ENCODE measurements around the gene CDYL.

Gene CDYL

DNA sequence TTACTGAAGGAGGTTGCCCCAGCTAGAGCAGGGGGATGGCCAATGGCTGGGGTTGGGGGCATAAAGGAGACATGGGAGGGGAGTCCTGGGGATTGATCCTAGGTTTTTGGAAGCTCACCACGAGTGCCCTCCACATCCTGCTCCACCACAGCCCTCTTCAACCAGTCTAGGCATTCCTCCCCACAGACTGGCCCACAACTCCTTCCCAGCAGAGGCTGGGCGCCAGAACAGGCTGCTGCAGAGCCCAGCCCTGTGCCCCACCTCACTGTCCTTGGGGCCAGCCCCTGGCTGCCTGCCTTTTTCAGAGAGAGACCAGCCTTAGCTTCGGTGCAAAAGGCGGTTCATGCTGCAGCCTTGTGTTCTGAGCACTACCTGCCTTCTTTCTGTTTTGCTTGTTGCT is 211.2 kb downstream of the CDYL start:
- no peaks in the 10 kb centered on the region for H4K20me1 ChIP-seq (ENCODE audit: insufficient read depth, low read length)
- no peak overlapping the region for H3K9ac ChIP-seq (ENCODE audit: low read length)
- H3K4me2 ChIP-seq (ENCODE audit: low read length) = no peak overlapping the region
- TF ChIP-seq EZH2 (IDR thresholded peaks at IDR 0.05; ENCODE audit: borderline replicate concordance, low read length) = no peak
- TF ChIP-seq, protein P1, sequence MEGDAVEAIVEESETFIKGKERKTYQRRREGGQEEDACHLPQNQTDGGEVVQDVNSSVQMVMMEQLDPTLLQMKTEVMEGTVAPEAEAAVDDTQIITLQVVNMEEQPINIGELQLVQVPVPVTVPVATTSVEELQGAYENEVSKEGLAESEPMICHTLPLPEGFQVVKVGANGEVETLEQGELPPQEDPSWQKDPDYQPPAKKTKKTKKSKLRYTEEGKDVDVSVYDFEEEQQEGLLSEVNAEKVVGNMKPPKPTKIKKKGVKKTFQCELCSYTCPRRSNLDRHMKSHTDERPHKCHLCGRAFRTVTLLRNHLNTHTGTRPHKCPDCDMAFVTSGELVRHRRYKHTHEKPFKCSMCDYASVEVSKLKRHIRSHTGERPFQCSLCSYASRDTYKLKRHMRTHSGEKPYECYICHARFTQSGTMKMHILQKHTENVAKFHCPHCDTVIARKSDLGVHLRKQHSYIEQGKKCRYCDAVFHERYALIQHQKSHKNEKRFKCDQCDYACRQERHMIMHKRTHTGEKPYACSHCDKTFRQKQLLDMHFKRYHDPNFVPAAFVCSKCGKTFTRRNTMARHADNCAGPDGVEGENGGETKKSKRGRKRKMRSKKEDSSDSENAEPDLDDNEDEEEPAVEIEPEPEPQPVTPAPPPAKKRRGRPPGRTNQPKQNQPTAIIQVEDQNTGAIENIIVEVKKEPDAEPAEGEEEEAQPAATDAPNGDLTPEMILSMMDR (IDR thresholded peaks at IDR 0.05; ENCODE audit: low read length) = no peak
- H3K4me3 ChIP-seq (ENCODE audit: low read depth, low read length, poor library complexity, severe bottlenecking) = no peak overlapping the region
- H3K4me1 ChIP-seq (ENCODE audit: insufficient read depth, low read length, severe bottlenecking) = no peaks in the 10 kb centered on the region
- no peaks in the 10 kb centered on the region for H3K9me2 ChIP-seq (ENCODE audit: low read depth, low read length)
- H3K27me3 ChIP-seq (ENCODE audit: insufficient read depth, low read length) = no peaks in the 10 kb centered on the region
- H3K79me2 ChIP-seq (ENCODE audit: insufficient read depth, low read length) = no peaks in the 10 kb centered on the region
- H3F3A ChIP-seq (ENCODE audit: insufficient read depth, low read length) = no peaks in the 10 kb centered on the region
- no peaks in the 10 kb centered on the region for H3K9me3 ChIP-seq (ENCODE audit: low read length)
- H2AFZ ChIP-seq (ENCODE audit: low read length) = no peak overlapping the region
- no peak overlapping the region for H3K27ac ChIP-seq (ENCODE audit: low read depth, low read length, poor library complexity, severe bottlenecking)
- peaks cover 2% of the 10 kb centered on the region; the same call in 1 of the 2 replicates for H3K36me3 ChIP-seq (ENCODE audit: insufficient read depth, low read length)

DNA sequence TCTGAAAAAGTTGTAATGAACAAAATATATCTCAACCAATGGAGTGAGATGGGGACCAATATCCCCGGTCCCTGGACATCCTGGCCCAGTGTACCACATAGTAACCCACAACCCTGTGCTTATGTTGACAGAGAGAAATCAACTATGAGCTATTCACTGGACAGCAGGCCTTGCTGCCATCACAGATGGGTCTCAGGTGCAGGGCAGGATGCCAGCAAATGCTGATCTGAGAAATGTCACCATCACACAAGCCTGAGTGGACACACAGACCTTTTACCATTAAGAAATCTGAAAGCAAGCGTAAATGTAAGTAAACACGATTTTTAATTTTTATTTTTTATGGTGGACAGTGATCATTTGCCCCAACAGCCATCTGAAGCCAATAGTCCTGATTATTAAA is 218.5 kb downstream of the CDYL start:
- no peaks in the 10 kb centered on the region for H3K9me3 ChIP-seq (ENCODE audit: low read length)
- H3K4me1 ChIP-seq (ENCODE audit: insufficient read depth, low read length, severe bottlenecking) = no peaks in the 10 kb centered on the region
- peaks cover 23% of the 10 kb centered on the region; the same call in 1 of the 2 replicates for H3K36me3 ChIP-seq (ENCODE audit: insufficient read depth, low read length)
- no peak overlapping the region for H3K27ac ChIP-seq (ENCODE audit: low read depth, low read length, poor library complexity, severe bottlenecking)
- TF ChIP-seq, protein P1 (IDR thresholded peaks at IDR 0.05; ENCODE audit: low read length) = no peak
- TF ChIP-seq EZH2 (IDR thresholded peaks at IDR 0.05; ENCODE audit: borderline replicate concordance, low read length) = no peak
- H2AFZ ChIP-seq (ENCODE audit: low read length) = no peak overlapping the region
- H3F3A ChIP-seq (ENCODE audit: insufficient read depth, low read length) = no peaks in the 10 kb centered on the region
- H3K4me2 ChIP-seq (ENCODE audit: low read length) = no peak overlapping the region
- no peaks in the 10 kb centered on the region for H3K79me2 ChIP-seq (ENCODE audit: insufficient read depth, low read length)
- no peaks in the 10 kb centered on the region for H3K27me3 ChIP-seq (ENCODE audit: insufficient read depth, low read length)
- H3K9me2 ChIP-seq (ENCODE audit: low read depth, low read length) = no peaks in the 10 kb centered on the region
- H4K20me1 ChIP-seq (ENCODE audit: insufficient read depth, low read length) = no peaks in the 10 kb centered on the region
- no peak overlapping the region for H3K4me3 ChIP-seq (ENCODE audit: low read depth, low read length, poor library complexity, severe bottlenecking)
- no peak overlapping the region for H3K9ac ChIP-seq (ENCODE audit: low read length)

DNA sequence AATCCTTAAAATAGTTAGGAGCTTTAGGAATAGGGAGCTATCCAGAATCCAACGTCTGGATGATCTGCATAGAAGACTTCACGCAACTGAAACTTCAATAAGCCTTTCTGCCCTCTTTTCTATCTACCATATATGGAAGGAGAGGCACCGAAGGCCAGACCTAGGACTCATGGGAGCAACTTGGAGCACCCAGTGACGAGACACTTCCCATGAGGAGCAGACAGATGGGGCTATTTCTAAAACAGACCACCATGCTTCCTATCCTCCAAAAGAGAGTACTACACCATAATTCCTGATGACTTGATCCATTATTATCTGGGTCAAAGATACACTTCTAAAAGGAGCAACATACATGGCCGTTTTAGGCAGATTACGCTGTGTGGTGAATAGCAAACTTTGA is 221.7 kb downstream of the CDYL start:
- Histone ChIP-seq H3K9me2 (ENCODE audit: low read depth, low read length) (no peaks in the 10 kb centered on the region), H3K4me1 (ENCODE audit: insufficient read depth, low read length, severe bottlenecking) (peaks cover under 1% of the 10 kb centered on the region), H3K4me2 (ENCODE audit: low read length) (no peak overlapping the region), H3K9me3 (ENCODE audit: low read length) (no peaks in the 10 kb centered on the region), H3K36me3 (ENCODE audit: insufficient read depth, low read length) (peaks cover 32% of the 10 kb centered on the region), H3K27ac (ENCODE audit: low read depth, low read length, poor library complexity, severe bottlenecking) (no peak overlapping the region), H3K79me2 (ENCODE audit: insufficient read depth, low read length) (no peaks in the 10 kb centered on the region), H3K4me3 (ENCODE audit: low read depth, low read length, poor library complexity, severe bottlenecking) (no peak overlapping the region), H3K9ac (ENCODE audit: low read length) (no peak overlapping the region), H3K27me3 (ENCODE audit: insufficient read depth, low read length) (no peaks in the 10 kb centered on the region), H4K20me1 (ENCODE audit: insufficient read depth, low read length) (no peaks in the 10 kb centered on the region), H3F3A (ENCODE audit: insufficient read depth, low read length) (no peaks in the 10 kb centered on the region), H2AFZ (ENCODE audit: low read length) (no peak overlapping the region)
- TF ChIP-seq, protein P1 (IDR thresholded peaks at IDR 0.05; ENCODE audit: low read length) = no peak
- TF ChIP-seq EZH2 (IDR thresholded peaks at IDR 0.05; ENCODE audit: borderline replicate concordance, low read length) = no peak
